B cell (primary cell): ENCODE results near the gene ZMYND8. TPM values are rescaled to one million over a fixed set of nuclear protein-coding genes. Genes with fewer than 3 reads are reported as not detected.

ENCODE experiments used
- ATAC-seq: fragments of 200-7000 bp; cut with Tn5 transposase; one replicate; pipeline ENCODE4 v1.10.0; 2021; ENCODE audit warnings: low read depth, mild to moderate bottlenecking, moderate number of reproducible peaks, moderate library complexity
- CTCF ChIA-PET: fragments of 350-600 bp; sonication (Branson Sonifier 250); formaldehyde crosslinking; loops from one replicate; lab custom pipeline; 2021; ENCODE audit warnings: antibody characterized with exemption, inconsistent platforms; lab: Charles Lee
- POLR2A ChIA-PET: fragments of 350-600 bp; sonication (Branson Sonifier 250); formaldehyde crosslinking; loops from one replicate; lab custom pipeline; 2021; ENCODE audit warnings: antibody characterized with exemption; lab: Charles Lee
- DNase-seq: peaks from one replicate; pipeline ENCODE4 v3.0.0; 2013
- H2AFZ ChIP-seq: 2 replicates; pipeline ENCODE4 v1.6.1; 2012; ENCODE audit warnings: mild to moderate bottlenecking, low read depth, low read length; ENCODE audit not compliant: insufficient read depth, poor library complexity, severe bottlenecking
- H3K27ac ChIP-seq, 2 donors: 1 replicate in 1 of 2; 2 replicates in 1 of 2; pipeline ENCODE4 v1.5.1; 2012 to 2013; ENCODE audit warnings: low read length in 2 of 2, mild to moderate bottlenecking in 2 of 2, moderate library complexity in 1 of 2
- H3K27me3 ChIP-seq, 4 experiments: fragments of 200-600 bp in 1 of 4; sonication (generic) in 1 of 4; replicated peaks in 1 of 4; 1 replicate in 2 of 4; 2 replicates in 2 of 4; pipeline versions ENCODE4 v1.6.1 to v1.7.0; 2013 to 2016; ENCODE audit warnings: low read length in 3 of 4, mild to moderate bottlenecking in 2 of 4, mixed read lengths in 1 of 4, moderate library complexity in 1 of 4; ENCODE audit not compliant: insufficient read depth in 4 of 4, control insufficient read depth in 3 of 4; ENCODE audit errors: control extremely low read depth in 1 of 4
- H3K36me3 ChIP-seq, 2 experiments: replicated peaks in 1 of 2; 1 replicate in 1 of 2; 2 replicates in 1 of 2; pipeline versions ENCODE4 v1.6.1 to v1.7.1; 2013; ENCODE audit warnings: low read length in 1 of 2; ENCODE audit not compliant: insufficient read depth in 2 of 2, control insufficient read depth in 1 of 2; ENCODE audit errors: control extremely low read depth in 1 of 2, extremely low read depth in 1 of 2
- H3K4me1 ChIP-seq, 2 donors: fragments of 200-600 bp in 1 of 2; sonication (generic) in 1 of 2; 1 replicate in 1 of 2; 2 replicates in 1 of 2; pipeline versions ENCODE4 v1.5.1 to v1.6.1; 2013 to 2017; ENCODE audit warnings: low read length in 2 of 2; ENCODE audit not compliant: control insufficient read depth in 2 of 2, insufficient read depth in 2 of 2
- H3K4me2 ChIP-seq: replicated peaks from 2 replicates; pipeline ENCODE3; 2012; ENCODE audit warnings: mild to moderate bottlenecking, low read depth, low read length; ENCODE audit not compliant: poor library complexity, severe bottlenecking
- H3K4me3 ChIP-seq, 5 experiments: fragments of 200-600 bp in 1 of 5; sonication (generic) in 1 of 5; 1 replicate in 3 of 5; 2 replicates in 2 of 5; pipeline versions ENCODE4 v1.5.1 to v1.7.0; 2011 to 2016; ENCODE audit warnings: low read length in 4 of 5, mild to moderate bottlenecking in 4 of 5, low read depth in 2 of 5, control low read depth in 1 of 5, moderate library complexity in 1 of 5; ENCODE audit not compliant: insufficient read depth in 1 of 5; ENCODE audit errors: control extremely low read depth in 1 of 5, extremely low read depth in 1 of 5
- H3K79me2 ChIP-seq: fragments of 200-600 bp; sonication (generic); one replicate; pipeline ENCODE4 v1.6.0; 2016; ENCODE audit warnings: low read length; ENCODE audit not compliant: control insufficient read depth, insufficient read depth
- H3K9ac ChIP-seq: fragments of 200-600 bp; sonication (generic); 2 replicates; pipeline ENCODE4 v1.6.1; 2017; ENCODE audit warnings: mild to moderate bottlenecking, low read length, moderate library complexity
- H3K9me3 ChIP-seq, 3 donors: one replicate each; pipeline versions ENCODE4 v1.6.1 to v1.7.1; 2013; ENCODE audit warnings: low read length in 2 of 3; ENCODE audit not compliant: control insufficient read depth in 2 of 3, insufficient read depth in 1 of 3; ENCODE audit errors: control extremely low read depth in 1 of 3
- H4K20me1 ChIP-seq: 2 replicates; pipeline ENCODE4 v1.6.0; 2012; ENCODE audit warnings: mild to moderate bottlenecking, low read length; ENCODE audit not compliant: insufficient read depth, control insufficient read depth, poor library complexity, severe bottlenecking
- H3K27ac Mint-ChIP-seq: one replicate; pipeline ENCODE4 v1.8.0; 2021; ENCODE audit warnings: mixed read lengths
- H3K27me3 Mint-ChIP-seq: one replicate; pipeline ENCODE4 v1.8.0; 2021; ENCODE audit warnings: mixed read lengths
- H3K4me1 Mint-ChIP-seq: one replicate; pipeline ENCODE4 v1.8.0; 2021; ENCODE audit warnings: mixed read lengths
- H3K4me3 Mint-ChIP-seq: one replicate; pipeline ENCODE4 v1.8.0; 2021; ENCODE audit warnings: mixed read lengths
- H3K9me3 Mint-ChIP-seq: one replicate; pipeline ENCODE4 v1.8.0; 2022; ENCODE audit warnings: mixed read lengths; ENCODE audit not compliant: insufficient read depth
- EZH2 ChIP-seq: IDR thresholded peaks from 2 replicates; pipeline ENCODE4 v1.6.1; 2012; ENCODE audit warnings: borderline replicate concordance, low read depth, mild to moderate bottlenecking, moderate library complexity, low read length; ENCODE audit not compliant: insufficient read depth, poor library complexity, severe bottlenecking
- WGBS: methylation state at CpG from one replicate; pipeline ENCODE4 v1.1.5; 2013; ENCODE audit warnings: missing lambda C conversion rate; ENCODE audit not compliant: insufficient coverage; 5-methylcytosine and 5-hydroxymethylcytosine counted together
- intact Hi-C: fragments of 100-400 bp; cut with micrococcal nuclease; formaldehyde crosslinking; loops from one replicate; pipeline ENCODE4 v1.10.0; 2022
- polyA plus RNA-seq: library from polyadenylated mRNA; depleted of rRNA; stranded (reverse); fragments of >200 nt; gene quantifications from 2 replicates; pipeline ENCODE4 v1.2.3, GENCODE V29; 2012
- total RNA-seq, 2 donors: library from RNA; stranded (reverse); fragments of 120-200 nt in 1 of 2; gene quantifications; 1 replicate in 1 of 2; 2 replicates in 1 of 2; pipeline versions ENCODE4 v1.2.3 to v1.2.4, GENCODE V29; 2013 to 2022
- TF ChIP-seq, protein P1 (sequence below): fragments of 200-600 bp; IDR thresholded peaks from one replicate; pipeline ENCODE4 v1.8.0; 2022; ENCODE audit warnings: antibody characterized with exemption, mild to moderate bottlenecking

The ZMYND8 gene
- total and polyA plus RNA-seq, 2 donors (not counting 1 experiment from before 2014, with no cell fraction given) = 20.3 to 67.2 TPM

DNA sequence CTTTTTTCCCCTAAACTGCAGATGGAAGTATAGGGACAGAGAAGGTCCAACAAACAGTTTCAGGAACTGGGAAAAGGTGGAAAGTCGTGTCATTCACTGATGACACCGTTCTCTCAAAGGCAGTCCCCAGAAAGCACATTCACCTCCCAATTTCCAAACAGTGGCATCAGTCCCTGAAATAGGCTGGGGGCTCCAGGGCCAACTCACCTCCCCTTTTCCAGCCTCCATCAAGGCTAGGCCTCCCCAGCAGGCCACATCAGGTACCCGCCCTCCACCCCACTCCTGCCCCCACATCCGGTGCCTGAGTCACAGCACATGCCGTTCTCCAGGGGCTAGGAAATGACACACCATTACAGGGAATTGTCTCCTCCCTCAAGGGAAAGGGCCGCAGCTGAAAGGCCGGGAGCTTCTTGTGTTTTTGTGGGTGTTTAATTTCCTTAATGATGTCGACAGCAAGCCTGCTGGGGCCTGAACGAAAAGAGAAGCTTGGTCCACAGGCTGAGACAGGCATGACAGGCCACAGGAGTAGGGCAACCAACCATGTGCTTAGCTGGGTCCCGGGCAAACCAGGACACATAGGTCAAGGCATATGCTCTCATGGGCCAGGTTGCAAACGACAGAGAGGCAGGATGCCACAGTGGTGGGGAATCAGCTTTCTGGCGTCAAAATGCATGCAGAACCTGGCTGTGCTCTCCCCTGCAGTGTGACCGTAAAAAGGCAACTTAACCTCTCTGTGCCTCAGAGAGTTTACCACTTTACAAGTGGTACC, 39.2 kb downstream of the ZMYND8 start:
- Histone ChIP-seq H3K4me2 (peak overlapping the region; percentile 37), H3K9ac (no peak overlapping the region), H3K27me3 (no peaks in the 10 kb centered on the region), H3K4me1 (peaks cover 31 to 34% of the 10 kb centered on the region in 2 donors), H3K27ac (peak overlapping the region; percentile 21 to 65), H3K9me3 (peaks cover 0 to 5% (median 0%) of the 10 kb centered on the region in 3 donors), H3K79me2 (peaks cover 100% of the 10 kb centered on the region), H2AFZ (peak overlapping the region; percentile 37), H3K36me3 (peaks cover 0 to 17% of the 10 kb centered on the region in 2 experiments), H4K20me1 (peaks cover 88% of the 10 kb centered on the region), H3K4me3 (no peak overlapping the region)
- POLR2A ChIA-PET = interaction anchor here (0.7 kb wide), 1 partner anchor 43 kb away, joined by 4 read pairs; no protein-coding TSS in a partner anchor
- Mint-ChIP-seq H3K9me3 (no peaks in the 10 kb centered on the region), H3K27me3 (no peaks in the 10 kb centered on the region), H3K27ac (peak overlapping the region; percentile 79), H3K4me3 (peak overlapping the region; percentile 34), H3K4me1 (peaks cover 62% of the 10 kb centered on the region)
- peak; percentile 45 for ATAC-seq
- CTCF ChIA-PET = interaction anchor here (0.6 to 3.1 kb wide), 4 partner anchors 65 to 1560 kb away, joined by 3 to 27 read pairs (median 6); no protein-coding TSS in a partner anchor
- WGBS = 39% methylated on average over 9 of the region's 13 CpGs
- TF ChIP-seq, protein P1, sequence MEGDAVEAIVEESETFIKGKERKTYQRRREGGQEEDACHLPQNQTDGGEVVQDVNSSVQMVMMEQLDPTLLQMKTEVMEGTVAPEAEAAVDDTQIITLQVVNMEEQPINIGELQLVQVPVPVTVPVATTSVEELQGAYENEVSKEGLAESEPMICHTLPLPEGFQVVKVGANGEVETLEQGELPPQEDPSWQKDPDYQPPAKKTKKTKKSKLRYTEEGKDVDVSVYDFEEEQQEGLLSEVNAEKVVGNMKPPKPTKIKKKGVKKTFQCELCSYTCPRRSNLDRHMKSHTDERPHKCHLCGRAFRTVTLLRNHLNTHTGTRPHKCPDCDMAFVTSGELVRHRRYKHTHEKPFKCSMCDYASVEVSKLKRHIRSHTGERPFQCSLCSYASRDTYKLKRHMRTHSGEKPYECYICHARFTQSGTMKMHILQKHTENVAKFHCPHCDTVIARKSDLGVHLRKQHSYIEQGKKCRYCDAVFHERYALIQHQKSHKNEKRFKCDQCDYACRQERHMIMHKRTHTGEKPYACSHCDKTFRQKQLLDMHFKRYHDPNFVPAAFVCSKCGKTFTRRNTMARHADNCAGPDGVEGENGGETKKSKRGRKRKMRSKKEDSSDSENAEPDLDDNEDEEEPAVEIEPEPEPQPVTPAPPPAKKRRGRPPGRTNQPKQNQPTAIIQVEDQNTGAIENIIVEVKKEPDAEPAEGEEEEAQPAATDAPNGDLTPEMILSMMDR = no peak
- TF ChIP-seq EZH2 = no peak
- peak; percentile 22 for DNase-seq
- intact Hi-C loops = loop anchor here (5.0 kb wide), 1 partner anchor 35 kb away; no protein-coding TSS in a partner anchor

DNA sequence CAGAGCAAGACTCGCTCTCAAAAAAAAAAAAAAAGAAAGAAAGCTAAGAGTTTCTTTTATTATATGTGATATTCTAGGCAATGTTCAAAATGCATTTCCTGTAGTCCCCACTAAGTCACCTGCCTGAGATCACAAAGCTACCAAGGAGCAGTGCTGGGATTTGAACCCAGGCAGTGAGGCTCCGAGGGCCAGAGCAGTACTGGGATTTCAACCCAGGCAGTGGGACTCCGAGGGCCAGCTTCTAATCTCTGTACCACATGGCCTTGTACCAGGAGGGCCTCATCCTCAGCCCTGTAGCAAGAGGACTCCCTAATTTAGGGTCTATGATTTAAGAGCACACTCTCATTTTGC, 39.7 kb downstream of the ZMYND8 start:
- intact Hi-C loops = loop anchor here (5.0 kb wide), 1 partner anchor 36 kb away; no protein-coding TSS in a partner anchor
- H3K4me2 ChIP-seq = peak overlapping the region; percentile 37
- H3K27me3 Mint-ChIP-seq = no peaks in the 10 kb centered on the region
- no peak for DNase-seq
- ChIA-PET CTCF (interaction anchor here (0.9 to 3.1 kb wide), 4 partner anchors 46 to 304 kb away, joined by 3 to 27 read pairs (median 6); no protein-coding TSS in a partner anchor), POLR2A (no interaction called here)
- H3K9me3 ChIP-seq = peaks cover 0 to 5% (median 0%) of the 10 kb centered on the region in 3 donors
- peaks cover 100% of the 10 kb centered on the region for H3K79me2 ChIP-seq
- peak overlapping the region; percentile 21 to 65 for H3K27ac ChIP-seq
- H4K20me1 ChIP-seq = peaks cover 88% of the 10 kb centered on the region
- peaks cover 31 to 34% of the 10 kb centered on the region in 2 donors for H3K4me1 ChIP-seq
- WGBS = 83% methylated on average over 2 of the region's 3 CpGs
- H3K27ac Mint-ChIP-seq = peak overlapping the region; percentile 79
- no peaks in the 10 kb centered on the region for H3K9me3 Mint-ChIP-seq
- ATAC-seq = no peak
- H3K27me3 ChIP-seq = no peaks in the 10 kb centered on the region
- peaks cover 65% of the 10 kb centered on the region for H3K4me1 Mint-ChIP-seq
- no peak overlapping the region for H2AFZ ChIP-seq
- no peak overlapping the region for H3K9ac ChIP-seq
- H3K4me3 Mint-ChIP-seq = peak overlapping the region; percentile 32
- TF ChIP-seq, protein P1 = no peak
- no peak for TF ChIP-seq EZH2
- H3K36me3 ChIP-seq = peaks cover 0 to 22% of the 10 kb centered on the region in 2 experiments
- H3K4me3 ChIP-seq = no peak overlapping the region
